Measurements from ENCODE around the gene MICALL2. TPM values are rescaled to one million over a fixed set of nuclear protein-coding genes. Genes with fewer than 3 reads are reported as not detected.

The MICALL2 gene
- total RNA-seq, 1 donor from 2014 or later, result 14.2 TPM

- no peak overlapping the region for H3K4me3 ChIP-seq (ENCODE audit: low read depth, low read length)
- H3K27me3 ChIP-seq (ENCODE audit: control insufficient read depth, insufficient read depth, low read length), result peaks cover 5% of the 10 kb centered on the region
- FAIRE-seq (no peak), DNase-seq (ENCODE audit: low read depth) (no peak)
- H3K36me3 ChIP-seq (ENCODE audit: control insufficient read depth, insufficient read depth, low read length), result no peaks in the 10 kb centered on the region
- TF ChIP-seq CTCF (IDR thresholded peaks at IDR 0.05; ENCODE audit: insufficient read depth, low read length, severe bottlenecking), result no peak
Measured at GRCh38 chr7:1421020-1421790, 38.1 kb downstream of the MICALL2 start.

- no peak for DNase-seq (ENCODE audit: low read depth)
- H3K27me3 ChIP-seq (ENCODE audit: control insufficient read depth, insufficient read depth, low read length), result peaks cover 5% of the 10 kb centered on the region
- FAIRE-seq, result no peak
- TF ChIP-seq CTCF (IDR thresholded peaks at IDR 0.05; ENCODE audit: insufficient read depth, low read length, severe bottlenecking), result no peak
- no peaks in the 10 kb centered on the region for H3K36me3 ChIP-seq (ENCODE audit: control insufficient read depth, insufficient read depth, low read length)
- no peak overlapping the region for H3K4me3 ChIP-seq (ENCODE audit: low read depth, low read length)
Measured at GRCh38 chr7:1419688-1420087, 39.6 kb downstream of the MICALL2 start.

GRCh38 chr7:1419310-1419634 lies 40.0 kb downstream of the MICALL2 start:
- no peak for FAIRE-seq
- DNase-seq (ENCODE audit: low read depth), result no peak
- Histone ChIP-seq H3K27me3 (ENCODE audit: control insufficient read depth, insufficient read depth, low read length) (peaks cover 3% of the 10 kb centered on the region), H3K4me3 (ENCODE audit: low read depth, low read length) (no peak overlapping the region), H3K36me3 (ENCODE audit: control insufficient read depth, insufficient read depth, low read length) (no peaks in the 10 kb centered on the region)
- no peak for TF ChIP-seq CTCF (IDR thresholded peaks at IDR 0.05; ENCODE audit: insufficient read depth, low read length, severe bottlenecking)

GRCh38 chr7:1418505-1419309 lies 40.6 kb downstream of the MICALL2 start:
- H3K36me3 ChIP-seq (ENCODE audit: control insufficient read depth, insufficient read depth, low read length), result no peaks in the 10 kb centered on the region
- no peak overlapping the region for H3K4me3 ChIP-seq (ENCODE audit: low read depth, low read length)
- peaks cover 2% of the 10 kb centered on the region for H3K27me3 ChIP-seq (ENCODE audit: control insufficient read depth, insufficient read depth, low read length)
- no peak for FAIRE-seq
- DNase-seq (ENCODE audit: low read depth), result no peak
- no peak for TF ChIP-seq CTCF (IDR thresholded peaks at IDR 0.05; ENCODE audit: insufficient read depth, low read length, severe bottlenecking)

- Histone ChIP-seq H3K36me3 (ENCODE audit: control insufficient read depth, insufficient read depth, low read length) (no peaks in the 10 kb centered on the region), H3K27me3 (ENCODE audit: control insufficient read depth, insufficient read depth, low read length) (no peaks in the 10 kb centered on the region), H3K4me3 (ENCODE audit: low read depth, low read length) (no peak overlapping the region)
- no peak for TF ChIP-seq CTCF (IDR thresholded peaks at IDR 0.05; ENCODE audit: insufficient read depth, low read length, severe bottlenecking)
- DNase-seq (ENCODE audit: low read depth), result no peak
- FAIRE-seq, result no peak
Measured at GRCh38 chr7:1415389-1415990, 43.8 kb downstream of the MICALL2 start.

Measured in bronchial epithelial cell (primary cell).